ENCODE measurements around the gene RACK1. TPM values are rescaled to one million over a fixed set of nuclear protein-coding genes. Genes with fewer than 3 reads are reported as not detected.

Gene RACK1
- total and polyA plus RNA-seq, 4 donors, result 310 to 2,255 (median 940) TPM

- no peaks in the 10 kb centered on the region for H3K9me3 ChIP-seq (ENCODE audit: control insufficient read depth in 4 of 4, low read length in 3 of 4)
- H3K9ac ChIP-seq (ENCODE audit: low read depth in 1 of 2, low read length in 2 of 2), result peak overlapping the region; percentile 32 to 44
- H3K27me3 ChIP-seq (ENCODE audit: control insufficient read depth in 4 of 4, insufficient read depth in 4 of 4, low read length in 3 of 4), result no peaks in the 10 kb centered on the region
- peak overlapping the region; percentile 47 to 71 for H3K27ac ChIP-seq (ENCODE audit: low read depth in 1 of 2, low read length in 2 of 2)
- DNase-seq (ENCODE audit: low spot score), result no peak
- no peaks in the 10 kb centered on the region for H3K36me3 ChIP-seq (ENCODE audit: control insufficient read depth in 4 of 4, insufficient read depth in 3 of 4, low read depth in 1 of 4, low read length in 3 of 4)
- peaks cover 4 to 39% (median 27%) of the 10 kb centered on the region in 4 donors for H3K4me1 ChIP-seq (ENCODE audit: control insufficient read depth in 4 of 4, insufficient read depth in 4 of 4, low read length in 3 of 4)
- peak overlapping the region; percentile 76 to 89 (median 77) for H3K4me3 ChIP-seq (ENCODE audit: low read depth in 1 of 3, low read length in 3 of 3)
- WGBS, result under 1% methylated on average over 66 of the region's 66 CpGs
- TF ChIP-seq FOXA1 (IDR thresholded peaks at IDR 0.05) (no peak), ATF3 (IDR thresholded peaks at IDR 0.05) (no peak), RAD21 (IDR thresholded peaks at IDR 0.05) (no peak), RXRA (IDR thresholded peaks at IDR 0.05) (no peak), SP1 (IDR thresholded peaks at IDR 0.05) (no peak), CTCF (IDR thresholded peaks at IDR 0.05; ENCODE audit: low read depth, low read length, missing input control) (no peak), FOXA2 (IDR thresholded peaks at IDR 0.05) (no peak), YY1 (IDR thresholded peaks at IDR 0.05) (no peak), NR2F2 (IDR thresholded peaks at IDR 0.05) (no peak), JUND (IDR thresholded peaks at IDR 0.05) (no peak), HNF4A (conservative IDR thresholded peaks at IDR 0.05) (no peak), GABPA (IDR thresholded peaks at IDR 0.05 in 1 of 2, conservative IDR thresholded peaks at IDR 0.05 in 1 of 2) (no peak), TAF1 (conservative IDR thresholded peaks at IDR 0.05) (no peak), HNF4G (IDR thresholded peaks at IDR 0.05) (no peak), EGR1 (IDR thresholded peaks at IDR 0.05; ENCODE audit: low read depth in 2 of 2) (no peak), ZBTB33 (IDR thresholded peaks at IDR 0.05) (no peak)
- TF ChIP-seq, protein P1, sequence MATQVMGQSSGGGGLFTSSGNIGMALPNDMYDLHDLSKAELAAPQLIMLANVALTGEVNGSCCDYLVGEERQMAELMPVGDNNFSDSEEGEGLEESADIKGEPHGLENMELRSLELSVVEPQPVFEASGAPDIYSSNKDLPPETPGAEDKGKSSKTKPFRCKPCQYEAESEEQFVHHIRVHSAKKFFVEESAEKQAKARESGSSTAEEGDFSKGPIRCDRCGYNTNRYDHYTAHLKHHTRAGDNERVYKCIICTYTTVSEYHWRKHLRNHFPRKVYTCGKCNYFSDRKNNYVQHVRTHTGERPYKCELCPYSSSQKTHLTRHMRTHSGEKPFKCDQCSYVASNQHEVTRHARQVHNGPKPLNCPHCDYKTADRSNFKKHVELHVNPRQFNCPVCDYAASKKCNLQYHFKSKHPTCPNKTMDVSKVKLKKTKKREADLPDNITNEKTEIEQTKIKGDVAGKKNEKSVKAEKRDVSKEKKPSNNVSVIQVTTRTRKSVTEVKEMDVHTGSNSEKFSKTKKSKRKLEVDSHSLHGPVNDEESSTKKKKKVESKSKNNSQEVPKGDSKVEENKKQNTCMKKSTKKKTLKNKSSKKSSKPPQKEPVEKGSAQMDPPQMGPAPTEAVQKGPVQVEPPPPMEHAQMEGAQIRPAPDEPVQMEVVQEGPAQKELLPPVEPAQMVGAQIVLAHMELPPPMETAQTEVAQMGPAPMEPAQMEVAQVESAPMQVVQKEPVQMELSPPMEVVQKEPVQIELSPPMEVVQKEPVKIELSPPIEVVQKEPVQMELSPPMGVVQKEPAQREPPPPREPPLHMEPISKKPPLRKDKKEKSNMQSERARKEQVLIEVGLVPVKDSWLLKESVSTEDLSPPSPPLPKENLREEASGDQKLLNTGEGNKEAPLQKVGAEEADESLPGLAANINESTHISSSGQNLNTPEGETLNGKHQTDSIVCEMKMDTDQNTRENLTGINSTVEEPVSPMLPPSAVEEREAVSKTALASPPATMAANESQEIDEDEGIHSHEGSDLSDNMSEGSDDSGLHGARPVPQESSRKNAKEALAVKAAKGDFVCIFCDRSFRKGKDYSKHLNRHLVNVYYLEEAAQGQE (IDR thresholded peaks at IDR 0.05), result no peak
- TF ChIP-seq, protein P2, sequence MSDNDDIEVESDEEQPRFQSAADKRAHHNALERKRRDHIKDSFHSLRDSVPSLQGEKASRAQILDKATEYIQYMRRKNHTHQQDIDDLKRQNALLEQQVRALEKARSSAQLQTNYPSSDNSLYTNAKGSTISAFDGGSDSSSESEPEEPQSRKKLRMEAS (IDR thresholded peaks at IDR 0.05), result no peak
Observed at GRCh38 chr5:181190711-181191525, 52.8 kb downstream of the RACK1 start.

Data from liver (tissue), 9 donors.